Esophagus squamous epithelium (tissue), 4 donors: ENCODE measurements around the gene TASOR2.
A peak's percentile ranks its signal among the peaks of the same experiment; 100 is the strongest.

Experiments
- CTCF ChIP-seq, 6 experiments: fragments of 450-650 bp in 4 of 6; fragments of 200-600 bp in 2 of 6; sonication (generic) in 2 of 6; IDR thresholded peaks; one replicate each; pipeline ENCODE4 v1.5.1; 2016 to 2019; ENCODE audit warnings: antibody characterized with exemption in 6 of 6, mild to moderate bottlenecking in 4 of 6, moderate library complexity in 4 of 6
- POLR2A ChIP-seq, 4 donors: fragments of 450-650 bp; IDR thresholded peaks; one replicate each; pipeline ENCODE4 v1.6.1; 2017; ENCODE audit warnings: antibody characterized with exemption in 4 of 4, mild to moderate bottlenecking in 4 of 4, moderate library complexity in 3 of 4

- TF ChIP-seq CTCF (IDR thresholded peaks at IDR 0.05) (no peak), POLR2A (IDR thresholded peaks at IDR 0.05) (peak in 2 of 4 donors; percentile 52 to 57)
Measured at GRCh38 chr10:5684318-5684970, at the start of gene TASOR2.
